NT2/D1 (cell line): Measurements from ENCODE around the gene RADIL.

Source experiments
- SUZ12 ChIP-seq: IDR thresholded peaks from 2 replicates; pipeline ENCODE4 v1.6.1; 2011; ENCODE audit not compliant: insufficient read length, insufficient read depth; ENCODE audit errors: extremely low read depth
- YY1 ChIP-seq: IDR thresholded peaks from 2 replicates; pipeline ENCODE4 v1.6.1; 2011; ENCODE audit not compliant: insufficient read length, insufficient read depth
- ZNF274 ChIP-seq: IDR thresholded peaks from 2 replicates; pipeline ENCODE4 v1.6.1; 2011; ENCODE audit warnings: mild to moderate bottlenecking, low read depth, low read length

DNA sequence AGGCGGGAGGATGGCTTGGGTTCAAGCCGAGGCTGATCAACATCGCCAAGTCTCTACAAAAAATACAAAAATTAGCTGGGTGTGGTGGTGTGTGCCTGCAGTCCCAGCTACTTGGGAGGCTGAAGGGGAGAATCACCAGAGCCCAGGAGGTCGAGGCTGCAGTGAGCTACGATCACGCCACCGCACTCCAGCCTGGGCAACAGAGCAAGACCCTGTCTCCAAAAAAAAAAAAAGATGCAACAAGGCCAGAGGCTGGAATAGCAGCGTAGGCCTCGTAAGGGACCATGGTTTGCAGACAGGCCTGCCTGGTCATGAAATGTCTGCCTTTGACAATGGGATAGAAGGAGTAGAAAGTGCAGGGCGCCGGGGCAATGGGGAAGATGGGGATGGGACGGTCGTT is 41.7 kb downstream of the RADIL start:
- TF ChIP-seq SUZ12 (no peak), YY1 (no peak), ZNF274 (no peak)
